NCI-H2107 (cell line): ENCODE measurements around the gene PCDHB3.
"Not testable (repeated sequence)": the region's sequence is repeated elsewhere in the genome, so short reads cannot be mapped to it uniquely, and the experiment has no call there.

Experiments
- DNase-seq: peaks from one replicate; lab custom pipeline; 2025; lab: John Stamatoyannopoulos, UW

Gene PCDHB3

DNA sequence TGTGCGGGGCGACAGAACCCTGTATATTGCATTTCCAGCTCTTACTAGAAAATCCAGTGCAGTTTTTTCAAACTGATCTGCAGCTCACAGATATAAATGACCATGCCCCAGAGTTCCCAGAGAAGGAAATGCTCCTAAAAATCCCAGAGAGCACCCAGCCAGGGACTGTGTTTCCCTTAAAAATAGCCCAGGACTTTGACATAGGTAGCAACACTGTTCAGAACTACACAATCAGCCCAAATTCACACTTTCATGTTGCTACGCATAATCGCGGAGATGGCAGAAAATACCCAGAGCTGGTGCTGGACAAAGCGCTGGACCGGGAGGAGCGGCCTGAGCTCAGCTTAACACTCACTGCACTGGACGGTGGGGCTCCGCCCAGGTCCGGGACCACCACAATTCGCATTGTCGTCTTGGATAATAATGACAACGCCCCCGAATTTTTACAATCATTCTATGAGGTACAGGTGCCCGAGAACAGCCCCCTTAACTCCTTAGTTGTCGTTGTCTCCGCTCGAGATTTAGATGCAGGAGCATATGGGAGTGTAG, 35.5 kb downstream of the PCDHB3 start:
- DNase-seq = no peak

DNA sequence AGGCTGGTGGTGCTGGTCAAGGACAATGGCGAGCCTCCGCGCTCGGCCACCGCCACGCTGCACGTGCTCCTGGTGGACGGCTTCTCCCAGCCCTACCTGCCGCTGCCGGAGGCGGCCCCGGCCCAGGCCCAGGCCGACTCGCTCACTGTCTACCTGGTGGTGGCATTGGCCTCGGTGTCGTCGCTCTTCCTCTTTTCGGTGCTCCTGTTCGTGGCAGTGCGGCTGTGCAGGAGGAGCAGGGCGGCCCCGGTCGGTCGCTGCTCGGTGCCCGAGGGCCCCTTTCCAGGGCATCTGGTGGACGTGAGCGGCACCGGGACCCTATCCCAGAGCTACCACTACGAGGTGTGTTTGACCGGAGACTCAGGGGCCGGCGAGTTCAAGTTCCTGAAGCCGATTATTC, 37.1 kb downstream of the PCDHB3 start:
- not testable (repeated sequence) for DNase-seq

DNA sequence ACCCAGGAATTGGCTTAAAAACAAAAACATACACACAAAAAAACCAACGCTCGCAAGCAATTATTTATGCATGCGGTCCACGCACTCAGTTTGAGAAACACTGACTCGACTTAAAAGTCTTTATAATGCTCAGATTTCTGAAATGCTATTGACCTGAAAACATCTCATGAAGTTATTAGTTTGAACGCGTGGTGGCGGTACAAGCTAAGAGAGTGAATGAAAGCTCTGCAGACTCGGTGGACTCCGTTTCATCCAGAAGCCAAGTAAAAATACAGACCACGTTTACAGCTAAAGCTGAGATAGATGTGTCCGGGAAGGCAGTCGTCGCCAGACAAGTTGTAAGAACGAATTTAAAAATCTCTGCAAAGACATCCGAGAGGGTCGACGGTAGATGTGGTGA, 49.5 kb downstream of the PCDHB3 start, which contains the start of gene PCDHB6:
Gene PCDHB6 (plus strand): TSS at position 246 of the 400 bp plus-strand sequence. CDS start 201 bp downstream, outside the sequence.
- DNase-seq = no peak

DNA sequence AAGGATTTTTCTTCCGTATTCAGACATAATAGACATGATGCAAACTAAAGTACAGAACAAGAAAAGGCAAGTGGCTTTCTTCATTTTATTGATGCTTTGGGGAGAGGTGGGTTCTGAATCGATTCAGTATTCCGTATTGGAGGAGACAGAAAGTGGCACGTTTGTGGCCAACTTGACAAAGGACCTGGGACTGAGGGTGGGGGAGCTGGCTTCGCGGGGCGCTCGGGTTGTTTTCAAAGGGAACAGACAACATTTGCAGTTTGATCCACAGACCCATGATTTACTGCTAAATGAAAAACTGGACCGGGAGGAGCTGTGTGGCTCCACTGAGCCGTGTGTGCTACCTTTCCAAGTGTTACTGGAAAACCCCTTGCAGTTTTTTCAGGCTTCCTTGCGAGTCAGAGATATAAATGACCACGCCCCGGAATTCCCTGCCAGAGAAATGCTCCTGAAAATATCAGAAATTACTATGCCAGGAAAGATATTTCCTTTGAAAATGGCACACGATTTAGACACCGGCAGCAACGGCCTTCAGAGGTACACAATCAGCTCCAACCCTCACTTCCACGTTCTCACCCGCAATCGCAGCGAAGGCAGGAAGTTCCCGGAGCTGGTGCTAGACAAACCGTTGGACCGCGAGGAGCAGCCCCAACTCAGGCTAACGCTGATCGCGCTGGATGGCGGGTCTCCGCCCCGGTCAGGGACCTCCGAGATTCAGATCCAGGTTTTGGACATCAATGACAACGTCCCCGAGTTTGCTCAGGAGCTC, 50.1 kb downstream of the PCDHB3 start:
- no peak for DNase-seq

DNA sequence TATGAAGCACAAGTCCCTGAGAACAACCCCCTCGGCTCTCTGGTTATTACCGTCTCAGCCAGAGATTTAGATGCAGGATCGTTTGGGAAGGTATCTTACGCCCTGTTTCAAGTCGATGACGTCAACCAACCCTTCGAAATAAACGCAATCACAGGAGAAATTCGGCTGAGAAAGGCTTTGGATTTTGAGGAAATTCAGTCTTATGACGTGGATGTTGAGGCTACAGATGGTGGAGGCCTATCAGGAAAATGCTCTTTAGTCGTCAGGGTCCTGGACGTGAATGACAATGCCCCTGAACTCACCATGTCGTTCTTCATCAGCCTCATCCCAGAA, 50.7 kb downstream of the PCDHB3 start:
- DNase-seq = no peak

DNA sequence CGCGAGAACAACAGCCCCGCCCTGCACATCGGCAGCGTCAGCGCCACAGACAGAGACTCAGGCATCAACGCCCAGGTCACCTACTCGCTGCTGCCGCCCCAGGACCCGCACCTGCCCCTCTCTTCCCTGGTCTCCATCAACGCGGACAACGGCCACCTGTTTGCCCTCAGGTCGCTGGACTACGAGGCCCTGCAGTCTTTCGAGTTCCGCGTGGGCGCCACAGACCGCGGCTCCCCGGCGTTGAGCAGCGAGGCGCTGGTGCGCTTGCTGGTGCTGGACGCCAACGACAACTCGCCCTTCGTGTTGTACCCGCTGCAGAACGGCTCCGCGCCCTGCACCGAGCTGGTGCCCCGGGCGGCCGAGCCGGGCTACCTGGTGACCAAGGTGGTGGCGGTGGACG, 51.4 kb downstream of the PCDHB3 start:
- not testable (repeated sequence) for DNase-seq

DNA sequence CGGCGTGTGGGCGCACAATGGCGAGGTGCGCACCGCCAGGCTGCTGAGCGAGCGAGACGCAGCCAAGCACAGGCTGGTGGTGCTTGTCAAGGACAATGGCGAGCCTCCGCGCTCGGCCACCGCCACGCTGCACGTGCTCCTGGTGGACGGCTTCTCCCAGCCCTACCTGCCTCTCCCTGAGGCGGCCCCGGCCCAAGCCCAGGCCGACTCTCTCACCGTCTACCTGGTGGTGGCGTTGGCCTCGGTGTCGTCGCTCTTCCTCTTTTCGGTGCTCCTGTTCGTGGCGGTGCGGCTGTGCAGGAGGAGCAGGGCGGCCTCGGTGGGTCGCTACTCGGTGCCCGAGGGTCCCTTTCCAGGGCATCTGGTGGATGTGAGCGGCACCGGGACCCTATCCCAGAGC, 51.8 kb downstream of the PCDHB3 start:
- DNase-seq = not testable (repeated sequence)
